HG03060 (cell line): Measurements from ENCODE around the gene SYT3.

Experiments
- ATAC-seq: cut with Tn5 transposase; IDR thresholded peaks from one replicate; pipeline ENCODE4 v1.9.1; 2021; ENCODE audit warnings: low read depth, moderate number of reproducible peaks; ENCODE audit not compliant: unreplicated experiment

Gene SYT3, protein sequence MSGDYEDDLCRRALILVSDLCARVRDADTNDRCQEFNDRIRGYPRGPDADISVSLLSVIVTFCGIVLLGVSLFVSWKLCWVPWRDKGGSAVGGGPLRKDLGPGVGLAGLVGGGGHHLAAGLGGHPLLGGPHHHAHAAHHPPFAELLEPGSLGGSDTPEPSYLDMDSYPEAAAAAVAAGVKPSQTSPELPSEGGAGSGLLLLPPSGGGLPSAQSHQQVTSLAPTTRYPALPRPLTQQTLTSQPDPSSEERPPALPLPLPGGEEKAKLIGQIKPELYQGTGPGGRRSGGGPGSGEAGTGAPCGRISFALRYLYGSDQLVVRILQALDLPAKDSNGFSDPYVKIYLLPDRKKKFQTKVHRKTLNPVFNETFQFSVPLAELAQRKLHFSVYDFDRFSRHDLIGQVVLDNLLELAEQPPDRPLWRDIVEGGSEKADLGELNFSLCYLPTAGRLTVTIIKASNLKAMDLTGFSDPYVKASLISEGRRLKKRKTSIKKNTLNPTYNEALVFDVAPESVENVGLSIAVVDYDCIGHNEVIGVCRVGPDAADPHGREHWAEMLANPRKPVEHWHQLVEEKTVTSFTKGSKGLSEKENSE

GRCh38 chr19:50639121-50640112 lies at the start of gene SYT3:
Gene SYT3 (minus strand): TSS chr19:50639881. CDS start chr19:50637411, 2,470 bp downstream.
- no peak for ATAC-seq

DNA sequence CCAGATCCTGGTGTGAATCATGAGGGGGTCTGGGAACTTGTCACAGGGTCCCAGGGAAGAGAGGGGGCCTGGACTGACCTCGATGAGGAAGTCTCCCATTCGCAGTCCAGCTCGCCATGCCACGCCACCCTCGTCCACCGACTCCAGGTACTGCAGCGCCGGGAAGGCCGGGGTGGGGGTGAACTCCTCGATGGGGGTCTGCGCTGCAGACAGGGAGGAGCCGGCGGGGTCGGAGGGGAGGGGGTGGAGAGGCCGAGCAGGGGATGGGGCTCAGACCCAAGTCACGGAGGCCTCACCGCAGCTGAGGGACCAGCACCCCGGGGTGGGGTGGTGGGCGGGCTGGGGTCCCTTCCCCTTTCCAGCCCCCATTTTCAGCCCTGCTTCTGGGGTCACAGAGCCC lies 49.1 kb upstream of the SYT3 start:
- ATAC-seq = no peak

DNA sequence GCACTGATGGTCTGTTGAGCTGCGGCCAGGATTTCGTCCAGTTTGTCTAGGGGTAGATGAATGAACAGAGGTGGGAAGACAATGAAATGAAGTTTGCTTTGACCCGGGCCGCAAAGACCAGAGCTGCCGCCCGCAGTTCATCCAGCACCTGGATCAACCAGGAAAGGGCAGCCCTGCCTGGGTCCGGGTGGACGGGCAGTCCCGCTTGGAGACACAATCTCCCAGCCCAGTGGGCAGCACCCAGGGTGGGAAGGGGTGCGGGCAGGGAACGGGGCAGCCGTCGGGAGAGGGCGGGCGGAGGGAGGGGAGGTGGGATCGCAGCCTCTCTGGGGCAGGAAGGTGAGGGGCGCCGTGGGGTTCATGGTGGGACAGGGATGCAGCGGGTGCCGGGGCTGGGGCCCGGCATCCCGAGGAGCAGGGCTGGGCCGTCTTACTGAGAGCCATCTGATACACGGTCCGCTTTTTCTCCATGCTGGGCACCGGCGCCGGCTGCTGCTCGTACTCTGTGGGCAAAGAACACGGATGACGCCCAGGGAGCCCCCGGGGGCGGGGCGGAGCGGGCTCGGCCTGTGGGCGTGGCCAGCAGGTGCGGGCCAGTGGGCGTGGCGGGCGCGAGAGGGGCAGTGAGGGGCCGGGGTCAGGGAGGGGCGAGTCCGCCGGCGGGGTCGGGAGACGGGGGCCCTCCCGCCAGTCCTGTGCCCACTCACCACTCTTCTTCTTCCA lies 46.8 kb upstream of the SYT3 start:
- ATAC-seq = no peak

DNA sequence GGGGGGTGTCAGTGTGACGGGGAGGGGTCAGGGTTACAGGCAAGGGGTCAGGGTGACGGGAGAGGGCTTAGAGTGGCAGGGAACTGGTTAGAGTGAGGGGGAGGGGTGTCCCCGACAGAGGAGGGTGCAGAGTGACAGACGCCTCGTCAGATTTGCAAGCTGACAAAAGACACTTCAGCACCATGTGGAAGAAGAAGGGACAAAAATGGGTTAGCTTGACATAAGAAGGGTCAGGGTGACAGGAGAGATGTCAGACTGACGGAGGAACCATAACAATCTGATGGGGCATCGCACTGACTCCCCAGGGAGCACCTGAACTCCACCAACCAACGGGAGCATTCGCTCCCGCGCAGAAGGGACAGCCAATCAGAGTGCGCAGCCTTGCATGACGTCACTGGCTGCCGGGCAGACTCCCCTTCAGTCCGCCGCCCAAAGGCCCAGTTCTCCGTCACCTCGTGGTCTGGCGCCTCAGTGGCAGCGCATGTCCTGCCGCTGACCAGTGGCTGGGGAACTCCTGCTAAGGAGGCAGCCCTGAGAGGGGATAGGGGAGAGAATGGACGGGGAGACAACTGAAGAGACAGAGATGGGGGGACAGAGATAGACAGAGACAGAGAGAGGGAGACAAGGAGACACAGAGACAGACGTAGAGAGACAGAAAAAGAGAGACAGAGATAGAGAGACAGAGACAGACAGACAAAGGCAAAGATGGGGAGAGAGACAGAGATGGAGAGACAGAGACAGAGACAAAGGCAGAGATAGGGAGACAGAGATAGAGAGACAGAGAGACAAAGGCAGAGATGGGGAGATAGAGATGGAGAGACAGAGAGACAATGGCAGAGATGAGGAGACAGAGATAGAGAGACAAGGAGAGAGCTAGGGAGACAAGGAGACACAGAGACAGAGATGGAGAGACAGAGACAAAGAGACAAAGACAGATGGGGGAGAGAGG lies 39.8 kb upstream of the SYT3 start:
- no peak for ATAC-seq

DNA sequence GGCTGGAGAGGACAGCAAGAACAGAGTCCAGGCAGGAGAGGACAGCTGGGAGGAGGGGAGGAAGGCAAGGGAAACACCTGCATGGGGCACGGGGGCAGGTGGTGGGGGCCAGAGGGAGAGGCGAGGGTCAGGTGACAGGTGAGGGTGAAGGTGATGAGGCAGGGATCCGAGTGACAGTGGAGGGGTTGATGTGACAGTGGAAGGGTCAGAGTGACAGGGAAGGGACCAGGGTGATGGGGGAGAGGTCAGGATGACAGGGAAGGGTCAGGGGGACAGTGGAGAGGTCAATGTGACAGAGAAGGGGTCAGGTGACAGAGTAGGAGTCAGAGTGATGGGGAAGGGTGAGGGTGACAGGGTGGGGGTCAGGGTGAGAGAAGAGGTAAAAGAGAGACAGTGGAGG lies 38.6 kb upstream of the SYT3 start:
- ATAC-seq = no peak

DNA sequence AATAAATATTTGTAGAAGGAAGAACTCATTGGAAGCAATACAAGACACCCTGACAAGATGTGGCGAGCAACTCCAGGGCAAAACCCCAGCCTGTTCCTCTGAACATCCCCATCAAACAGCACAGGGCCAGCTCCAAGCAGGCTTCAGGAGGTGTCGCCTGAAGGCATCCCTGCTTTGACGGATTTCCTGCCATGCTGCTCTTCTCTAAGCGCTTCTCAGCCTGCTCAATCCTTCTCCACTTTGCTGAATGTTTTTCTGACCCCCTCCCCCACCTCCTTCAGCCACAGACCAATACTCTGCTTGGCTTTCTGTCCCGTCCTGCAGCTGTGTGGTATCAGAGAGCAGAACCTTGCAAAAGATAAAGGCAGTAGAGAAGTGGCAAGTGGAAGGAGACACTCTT lies 38.0 kb upstream of the SYT3 start:
- ATAC-seq = no peak

DNA sequence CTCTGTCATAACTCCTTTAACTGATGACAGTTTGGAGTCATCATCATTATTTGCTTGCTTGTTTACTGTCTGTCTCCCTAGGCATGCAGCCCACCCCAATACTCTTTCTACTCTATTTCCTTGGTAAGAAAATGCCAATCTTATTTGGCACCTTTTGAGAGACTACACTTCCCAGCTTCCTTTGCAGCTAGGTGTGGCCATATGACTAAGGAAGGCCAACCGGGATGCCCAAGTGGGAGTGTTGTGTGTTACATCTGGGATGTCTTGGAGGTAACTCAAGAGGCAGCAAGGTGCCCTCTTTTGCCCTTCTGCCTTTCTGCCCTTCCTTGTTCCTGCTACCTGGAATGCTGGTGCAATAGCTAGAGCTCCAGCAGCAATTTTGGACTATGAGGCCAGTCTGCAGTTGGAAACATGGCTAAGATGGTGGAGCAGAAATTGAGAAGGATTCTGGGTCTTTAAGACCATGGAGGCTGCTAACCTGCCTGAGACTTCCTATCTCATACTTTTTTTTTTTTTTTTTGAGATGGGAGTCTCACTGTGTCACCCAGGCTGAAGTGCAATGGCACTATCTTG lies 37.0 kb upstream of the SYT3 start:
- ATAC-seq = no peak

DNA sequence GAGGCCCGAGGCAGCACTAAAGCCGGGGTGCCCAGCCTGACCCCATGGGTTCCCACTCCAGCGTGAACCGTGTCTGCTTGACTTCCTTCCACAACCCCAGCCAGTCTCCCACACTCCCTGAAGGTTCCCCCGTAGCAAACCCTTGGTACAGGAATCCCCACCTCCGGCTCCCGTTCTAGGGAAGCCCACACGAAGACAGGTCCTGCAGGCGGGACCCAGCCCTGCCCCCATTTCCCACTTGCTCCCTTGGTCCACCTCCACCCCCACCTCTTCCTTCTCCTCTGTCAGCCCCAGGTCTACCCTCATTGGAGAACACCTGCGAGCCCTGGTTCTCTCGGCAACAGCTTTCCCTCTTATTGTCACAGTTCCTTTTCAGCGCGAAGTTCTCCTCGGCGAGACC lies 33.4 kb upstream of the SYT3 start:
- ATAC-seq = no peak

DNA sequence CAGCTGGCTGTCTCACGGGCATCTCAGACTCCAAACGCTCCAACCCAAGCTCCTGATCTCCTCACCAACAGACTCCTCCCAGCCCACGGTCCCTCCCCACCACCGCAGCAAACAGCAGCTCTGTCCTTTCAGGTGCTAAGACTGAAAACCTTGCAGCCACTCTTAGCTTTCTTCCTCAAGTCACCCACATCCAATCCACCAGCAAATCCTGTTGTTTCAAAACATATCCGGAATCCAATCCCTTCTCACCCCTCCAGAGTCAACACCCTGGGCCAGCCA lies 30.4 kb upstream of the SYT3 start:
- ATAC-seq = no peak

GRCh38 chr19:50669302-50670101 lies 29.8 kb upstream of the SYT3 start:
- no peak for ATAC-seq

- no peak for ATAC-seq
Observed at GRCh38 chr19:50668879-50669278, 29.2 kb upstream of the SYT3 start.

GRCh38 chr19:50668416-50668815 lies 28.7 kb upstream of the SYT3 start:
- ATAC-seq = no peak

DNA sequence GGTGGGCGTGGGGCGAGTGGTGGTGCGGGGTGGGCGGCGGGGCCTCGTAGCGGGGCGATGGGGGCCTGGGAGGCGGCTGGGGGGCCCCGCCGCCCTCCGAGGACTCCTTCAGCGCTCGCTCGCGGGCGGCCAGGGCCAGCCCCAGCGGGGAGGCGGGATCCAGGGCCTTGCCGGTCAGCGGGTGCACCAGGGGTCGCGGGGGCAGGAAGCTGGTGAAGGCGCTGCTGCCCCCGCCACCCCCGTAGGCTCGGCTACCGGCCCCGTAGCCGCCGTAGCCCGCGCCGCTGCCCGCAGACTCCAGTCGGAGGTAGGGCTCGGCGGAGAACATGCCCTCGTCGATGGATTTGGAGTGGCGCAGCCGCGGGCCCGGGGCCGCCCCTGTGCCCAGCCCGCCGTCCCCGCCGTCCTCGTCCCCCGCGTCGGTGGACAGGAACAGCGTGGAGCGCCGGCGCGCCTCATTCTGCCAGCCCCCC lies 28.1 kb upstream of the SYT3 start:
- no peak for ATAC-seq

DNA sequence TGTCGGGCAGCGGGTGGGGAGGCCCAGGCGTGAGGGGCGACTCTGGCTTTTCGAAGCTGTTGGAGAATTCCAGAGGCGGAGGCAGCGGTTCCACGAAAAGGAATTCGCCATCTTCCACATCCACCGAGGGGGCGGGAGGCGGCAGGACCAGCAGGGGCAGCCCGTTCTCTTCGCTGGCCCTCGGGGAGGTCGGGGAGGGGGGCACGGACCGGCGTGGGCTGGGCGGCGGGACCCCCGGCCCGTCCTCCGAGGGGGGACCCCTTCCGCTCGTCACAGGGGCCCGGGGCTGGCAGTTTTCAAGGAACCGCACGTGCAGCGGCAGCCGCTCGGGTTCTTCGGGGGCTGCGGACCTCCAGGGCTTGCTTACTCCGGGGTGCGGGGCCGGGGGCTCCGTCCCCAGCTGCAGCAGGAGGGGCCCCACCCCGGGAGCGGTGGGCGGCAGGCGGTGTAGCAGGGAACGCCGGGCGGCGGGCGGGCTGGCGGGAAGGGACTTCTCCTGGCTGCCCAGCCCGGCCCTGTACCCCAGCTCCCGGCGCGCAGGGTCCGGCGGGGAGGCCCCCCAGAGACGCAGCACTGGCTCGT lies 27.6 kb upstream of the SYT3 start:
- no peak for ATAC-seq

- ATAC-seq = no peak
Observed at GRCh38 chr19:50666346-50667176, 26.9 kb upstream of the SYT3 start.

GRCh38 chr19:50664204-50664603 lies 24.5 kb upstream of the SYT3 start:
- no peak for ATAC-seq

DNA sequence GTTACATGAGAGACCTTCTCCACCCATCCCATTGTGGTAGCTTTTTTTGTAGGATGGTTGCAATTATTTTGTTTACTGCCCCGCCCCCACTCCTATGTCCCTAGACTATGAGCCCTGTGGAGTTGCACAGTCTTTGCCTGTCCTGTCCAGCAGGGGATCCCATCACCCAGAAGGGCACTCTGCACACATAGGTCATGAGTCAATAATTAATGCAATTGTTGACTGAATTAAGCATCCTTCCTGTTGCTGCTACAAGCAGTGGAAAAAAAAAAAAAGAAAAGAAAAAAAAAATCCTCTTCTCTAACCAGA lies 23.8 kb upstream of the SYT3 start:
- no peak for ATAC-seq
